CD14-positive monocyte (primary cell): ENCODE measurements around the gene MPP1. TPM values are rescaled to one million over a fixed set of nuclear protein-coding genes. Genes with fewer than 3 reads are reported as not detected.

ENCODE experiments used
- DNase-seq, 3 donors: peaks; one replicate each; pipeline ENCODE4 v3.0.0-alpha.2; 2011 to 2022
- H2AFZ ChIP-seq: 2 replicates; pipeline ENCODE4 v1.6.0; 2012; ENCODE audit warnings: mild to moderate bottlenecking, low read depth, low read length, inconsistent platforms; ENCODE audit not compliant: insufficient read depth, poor library complexity, severe bottlenecking
- H3K27ac ChIP-seq, 2 donors: 1 replicate in 1 of 2; 2 replicates in 1 of 2; pipeline ENCODE4 v1.5.1; 2012 to 2013; ENCODE audit warnings: low read length in 2 of 2, control low read depth in 1 of 2, inconsistent platforms in 1 of 2, low read depth in 1 of 2, mild to moderate bottlenecking in 1 of 2
- H3K27me3 ChIP-seq, 2 donors: one replicate each; pipeline versions ENCODE4 v1.6.0 to v1.6.1; 2011 to 2013; ENCODE audit warnings: low read length in 2 of 2; ENCODE audit not compliant: control insufficient read depth in 2 of 2, insufficient read depth in 2 of 2
- H3K36me3 ChIP-seq, 2 donors: replicated peaks in 1 of 2; 1 replicate in 1 of 2; 2 replicates in 1 of 2; pipeline versions ENCODE4 v1.5.1 to v1.6.1; 2012 to 2013; ENCODE audit warnings: low read length in 2 of 2, control low read depth in 1 of 2, inconsistent platforms in 1 of 2, mild to moderate bottlenecking in 1 of 2; ENCODE audit not compliant: insufficient read depth in 2 of 2, control insufficient read depth in 1 of 2
- H3K4me1 ChIP-seq, 2 donors: 1 replicate in 1 of 2; 2 replicates in 1 of 2; pipeline versions ENCODE4 v1.5.1 to v1.6.1; 2012 to 2013; ENCODE audit warnings: low read length in 2 of 2, control low read depth in 1 of 2, inconsistent platforms in 1 of 2, mild to moderate bottlenecking in 1 of 2, moderate library complexity in 1 of 2; ENCODE audit not compliant: insufficient read depth in 2 of 2, control insufficient read depth in 1 of 2
- H3K4me2 ChIP-seq: replicated peaks from 2 replicates; pipeline ENCODE3; 2012; ENCODE audit warnings: low read length, moderate library complexity, mild to moderate bottlenecking; ENCODE audit not compliant: poor library complexity, severe bottlenecking; ENCODE audit errors: extremely low read depth
- H3K4me3 ChIP-seq, 3 experiments: fragments of 200-600 bp in 1 of 3; sonication (generic) in 1 of 3; replicated peaks in 1 of 3; 1 replicate in 2 of 3; 2 replicates in 1 of 3; pipeline ENCODE4 v1.5.1; 2011 to 2013; ENCODE audit warnings: low read length in 3 of 3, mild to moderate bottlenecking in 3 of 3, control low read depth in 2 of 3, low read depth in 2 of 3, inconsistent platforms in 1 of 3, moderate library complexity in 1 of 3
- H3K79me2 ChIP-seq: 2 replicates; pipeline ENCODE4 v1.6.0; 2012; ENCODE audit warnings: mild to moderate bottlenecking, control low read depth, inconsistent platforms, low read length, moderate library complexity; ENCODE audit not compliant: insufficient read depth
- H3K9ac ChIP-seq: 2 replicates; pipeline ENCODE4 v1.6.0; 2017; ENCODE audit warnings: low read length, mild to moderate bottlenecking; ENCODE audit not compliant: insufficient read depth, poor library complexity, severe bottlenecking
- H3K9me3 ChIP-seq, 2 donors: replicated peaks in 1 of 2; 1 replicate in 1 of 2; 2 replicates in 1 of 2; pipeline versions ENCODE4 v1.5.1 to v1.6.1; 2012 to 2013; ENCODE audit warnings: low read length in 2 of 2, control low read depth in 1 of 2; ENCODE audit not compliant: control insufficient read depth in 1 of 2, insufficient read depth in 1 of 2
- H4K20me1 ChIP-seq: 2 replicates; pipeline ENCODE4 v1.6.0; 2012; ENCODE audit warnings: mild to moderate bottlenecking, low read length, control low read depth, moderate library complexity; ENCODE audit not compliant: insufficient read depth
- H3K27ac Mint-ChIP-seq, 7 donors: one replicate each; pipeline ENCODE4 v1.8.0; 2020; ENCODE audit warnings: mild to moderate bottlenecking in 7 of 7, mixed read lengths in 7 of 7, moderate library complexity in 6 of 7, inconsistent platforms in 2 of 7
- H3K27me3 Mint-ChIP-seq, 3 donors: one replicate each; pipeline ENCODE4 v1.8.0; 2021 to 2022; ENCODE audit warnings: low read depth in 3 of 3, mild to moderate bottlenecking in 3 of 3, mixed read lengths in 3 of 3, moderate library complexity in 3 of 3, inconsistent platforms in 1 of 3
- H3K36me3 Mint-ChIP-seq, 2 donors: one replicate each; pipeline ENCODE4 v1.8.0; 2020; ENCODE audit warnings: mixed read lengths in 2 of 2, inconsistent platforms in 1 of 2, mild to moderate bottlenecking in 1 of 2
- H3K4me1 Mint-ChIP-seq: one replicate; pipeline ENCODE4 v1.8.0; 2020; ENCODE audit warnings: mild to moderate bottlenecking, mixed read lengths
- H3K4me3 Mint-ChIP-seq, 2 donors: one replicate each; pipeline ENCODE4 v1.8.0; 2020; ENCODE audit warnings: mild to moderate bottlenecking in 2 of 2, mixed read lengths in 2 of 2, moderate library complexity in 1 of 2
- H3K9me3 Mint-ChIP-seq, 7 donors: one replicate each; pipeline ENCODE4 v1.8.0; 2020 to 2022; ENCODE audit warnings: mixed read lengths in 7 of 7, mild to moderate bottlenecking in 6 of 7, moderate library complexity in 6 of 7, inconsistent platforms in 2 of 7
- WGBS: methylation state at CpG from one replicate; pipeline ENCODE4 v1.1.5; 2013; ENCODE audit warnings: missing lambda C conversion rate; ENCODE audit not compliant: insufficient coverage; 5-methylcytosine and 5-hydroxymethylcytosine counted together
- intact Hi-C, 2 donors: fragments of 100-400 bp; cut with micrococcal nuclease; formaldehyde crosslinking; loops; one replicate each; pipeline versions ENCODE4 v1.15.0 to v1.15.1; 2023
- polyA plus RNA-seq, 3 donors: library from polyadenylated mRNA; depleted of rRNA in 1 of 3; unstranded in 2 of 3; stranded (reverse) in 1 of 3; fragments of 300-500 nt in 2 of 3; fragments of >200 nt in 1 of 3; fragmentation: Illumina TruSeq in 2 of 3; gene quantifications; 1 replicate in 2 of 3; 2 replicates in 1 of 3; pipeline ENCODE4 v1.2.3, GENCODE V29; 2012 to 2021
- TF ChIP-seq, protein P1 (sequence below): fragments of 200-600 bp; IDR thresholded peaks from one replicate; pipeline ENCODE4 v1.8.0; 2022; ENCODE audit warnings: antibody characterized with exemption, mild to moderate bottlenecking

The MPP1 gene
- polyA plus RNA-seq, 3 donors = 120 to 139 (median 135) TPM

DNA sequence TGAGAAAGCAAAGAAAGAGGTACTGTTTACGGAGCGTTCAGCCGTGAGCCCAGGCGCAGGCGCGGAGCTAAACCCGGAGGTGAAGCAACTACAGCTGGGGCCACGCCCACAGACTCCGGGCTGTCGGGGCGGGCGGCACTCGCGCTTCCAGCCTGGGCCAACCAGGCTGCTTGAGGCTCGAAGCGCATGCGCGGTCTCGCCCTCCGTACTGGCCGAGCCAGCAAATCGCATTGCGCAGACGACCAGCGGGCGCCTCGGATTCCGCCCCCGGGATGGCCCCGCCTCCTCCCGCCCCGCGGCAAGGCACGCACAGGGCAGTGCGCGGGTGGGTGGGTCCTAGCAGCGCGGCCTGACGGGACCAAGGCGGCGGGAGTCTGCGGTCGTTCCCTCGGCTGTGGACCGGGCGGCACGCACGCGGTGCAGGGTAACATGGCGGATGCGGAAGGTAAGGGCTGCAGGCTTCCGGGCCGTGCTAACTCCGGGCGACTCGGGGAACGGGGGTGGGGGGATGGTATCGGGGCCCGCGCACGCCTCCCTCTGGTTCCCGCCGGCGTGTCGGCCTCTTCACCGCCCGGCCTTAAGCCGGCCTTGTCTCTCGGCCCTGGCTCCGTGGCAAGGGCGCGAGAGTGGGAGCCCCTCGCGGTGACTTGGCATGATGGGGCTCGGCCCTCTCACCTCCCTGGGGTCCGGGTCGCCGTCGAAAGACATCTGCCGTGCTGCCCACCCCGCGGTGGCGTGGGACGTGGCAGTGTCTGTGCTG, 42.6 kb downstream of the MPP1 start, which contains the start of gene DKC1:
TSS of gene DKC1 (plus strand) at position 328 of the 760 bp plus-strand sequence. CDS start at position 430, 102 bp downstream.
- peaks cover 28 to 29% of the 10 kb centered on the region in 2 donors for H3K36me3 ChIP-seq
- peak within 1 kb of the TSS; percentile 69 to 89 (median 84) for H3K27ac Mint-ChIP-seq
- peak within 1 kb of the TSS; percentile 57 to 71 (median 69) for H3K4me3 ChIP-seq
- peaks cover 29% of the 10 kb centered on the region for H3K79me2 ChIP-seq
- peak within 1 kb of the TSS; percentile 68 for H3K9ac ChIP-seq
- peaks cover 6% of the 10 kb centered on the region for H4K20me1 ChIP-seq
- no peaks in the 10 kb centered on the region for H3K9me3 ChIP-seq
- TF ChIP-seq, protein P1, sequence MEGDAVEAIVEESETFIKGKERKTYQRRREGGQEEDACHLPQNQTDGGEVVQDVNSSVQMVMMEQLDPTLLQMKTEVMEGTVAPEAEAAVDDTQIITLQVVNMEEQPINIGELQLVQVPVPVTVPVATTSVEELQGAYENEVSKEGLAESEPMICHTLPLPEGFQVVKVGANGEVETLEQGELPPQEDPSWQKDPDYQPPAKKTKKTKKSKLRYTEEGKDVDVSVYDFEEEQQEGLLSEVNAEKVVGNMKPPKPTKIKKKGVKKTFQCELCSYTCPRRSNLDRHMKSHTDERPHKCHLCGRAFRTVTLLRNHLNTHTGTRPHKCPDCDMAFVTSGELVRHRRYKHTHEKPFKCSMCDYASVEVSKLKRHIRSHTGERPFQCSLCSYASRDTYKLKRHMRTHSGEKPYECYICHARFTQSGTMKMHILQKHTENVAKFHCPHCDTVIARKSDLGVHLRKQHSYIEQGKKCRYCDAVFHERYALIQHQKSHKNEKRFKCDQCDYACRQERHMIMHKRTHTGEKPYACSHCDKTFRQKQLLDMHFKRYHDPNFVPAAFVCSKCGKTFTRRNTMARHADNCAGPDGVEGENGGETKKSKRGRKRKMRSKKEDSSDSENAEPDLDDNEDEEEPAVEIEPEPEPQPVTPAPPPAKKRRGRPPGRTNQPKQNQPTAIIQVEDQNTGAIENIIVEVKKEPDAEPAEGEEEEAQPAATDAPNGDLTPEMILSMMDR = no peak
- H3K27ac ChIP-seq = peak within 1 kb of the TSS; percentile 72 to 80
- under 1% methylated on average over 48 of the region's 84 CpGs for WGBS
- peak within 1 kb of the TSS; percentile 84 to 90 for H3K4me3 Mint-ChIP-seq
- H3K36me3 Mint-ChIP-seq = peaks cover 24 to 29% of the 10 kb centered on the region in 2 donors
- peak within 1 kb of the TSS; percentile 76 for H3K4me2 ChIP-seq
- peaks cover 9% of the 10 kb centered on the region for H3K4me1 Mint-ChIP-seq
- peaks cover 0 to 2% (median 0%) of the 10 kb centered on the region in 3 donors for H3K27me3 Mint-ChIP-seq
- DNase-seq = peak; percentile 95 to 96 (median 95)
- H3K4me1 ChIP-seq = peaks cover 8 to 14% of the 10 kb centered on the region in 2 donors
- H3K9me3 Mint-ChIP-seq = no peaks in the 10 kb centered on the region
- intact Hi-C loops = loop anchor here in 1 of 2 donors (5.0 kb wide), 1 partner anchor 35 kb away; no protein-coding TSS in a partner anchor
- H3K27me3 ChIP-seq = no peaks in the 10 kb centered on the region
- peak within 1 kb of the TSS; percentile 75 for H2AFZ ChIP-seq

DNA sequence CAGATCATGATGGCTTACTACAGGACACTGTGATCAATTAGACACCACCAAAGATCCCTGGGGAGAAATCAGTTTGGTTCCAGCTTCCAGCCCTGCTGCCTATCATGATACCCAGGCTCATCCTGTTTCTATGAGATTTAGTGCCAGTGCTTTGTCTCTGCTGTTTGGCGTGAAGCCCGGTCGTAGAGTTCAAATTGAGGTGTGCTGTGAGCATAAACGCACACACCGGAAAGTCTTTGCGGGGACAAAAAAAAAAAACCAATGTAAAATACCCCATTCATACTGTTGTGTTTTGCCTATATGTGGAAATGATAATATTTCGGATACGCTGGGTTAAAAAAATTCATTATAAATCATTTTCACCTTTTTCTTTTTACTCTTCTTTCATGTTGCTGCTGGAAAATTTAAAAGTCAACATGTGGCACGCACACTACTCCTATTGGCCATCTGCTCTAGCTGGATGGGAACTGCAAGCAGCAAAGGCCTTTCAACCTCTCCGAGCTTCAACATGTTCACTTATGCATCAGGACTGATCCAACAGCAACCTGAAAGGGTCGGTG, 43.2 kb downstream of the MPP1 start:
- Histone ChIP-seq H3K4me3 (peak overlapping the region; percentile 37 to 69 (median 54)), H3K9ac (peak overlapping the region; percentile 68), H3K27me3 (no peaks in the 10 kb centered on the region), H3K4me2 (peak overlapping the region; percentile 76), H4K20me1 (peaks cover 6% of the 10 kb centered on the region), H3K79me2 (peaks cover 29% of the 10 kb centered on the region), H3K36me3 (peaks cover 23% of the 10 kb centered on the region in 2 donors), H3K27ac (peak overlapping the region; percentile 27 to 72), H2AFZ (peak overlapping the region; percentile 51), H3K9me3 (no peaks in the 10 kb centered on the region), H3K4me1 (peaks cover 8 to 14% of the 10 kb centered on the region in 2 donors)
- intact Hi-C loops = loop anchor here in 1 of 2 donors (5.0 kb wide), 1 partner anchor 35 kb away; no protein-coding TSS in a partner anchor
- H3K4me1 Mint-ChIP-seq = peaks cover 9% of the 10 kb centered on the region
- peaks cover 0 to 2% (median 0%) of the 10 kb centered on the region in 3 donors for H3K27me3 Mint-ChIP-seq
- TF ChIP-seq, protein P1 = no peak
- H3K4me3 Mint-ChIP-seq = peak overlapping the region; percentile 84 to 85
- H3K36me3 Mint-ChIP-seq = peaks cover 18 to 22% of the 10 kb centered on the region in 2 donors
- DNase-seq = no peak
- WGBS = 0% methylated on average over 1 of the region's 11 CpGs
- H3K27ac Mint-ChIP-seq = peak overlapping the region; percentile 59 to 89 (median 79)
- no peaks in the 10 kb centered on the region for H3K9me3 Mint-ChIP-seq
